ENCODE measurements around the gene NUP54.

The NUP54 gene

DNA sequence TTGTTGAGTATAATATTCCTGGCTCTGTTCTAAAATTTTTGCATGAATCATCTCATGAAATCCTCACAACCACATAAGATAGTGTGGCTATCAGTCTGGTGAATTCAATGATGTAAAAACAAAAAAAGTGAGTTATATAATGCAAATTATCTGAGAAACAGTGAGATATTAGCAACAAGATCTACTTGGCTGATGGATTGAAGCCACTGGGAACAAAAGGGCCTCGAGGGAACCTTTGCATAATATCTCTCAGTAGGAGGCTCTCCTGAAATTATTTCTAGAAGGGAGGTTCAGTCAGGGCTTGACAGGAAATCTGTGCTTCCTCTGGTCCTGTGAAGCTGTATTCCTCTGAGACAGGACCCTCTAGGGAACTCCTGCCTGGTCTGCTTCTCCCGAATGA, 30.1 kb upstream of the NUP54 start:
- no peak overlapping the region for H3K23ac ChIP-seq (ENCODE audit: low read length)
- H4K8ac ChIP-seq (ENCODE audit: low read depth, low read length) = no peak overlapping the region
- DNase-seq = no peak

DNA sequence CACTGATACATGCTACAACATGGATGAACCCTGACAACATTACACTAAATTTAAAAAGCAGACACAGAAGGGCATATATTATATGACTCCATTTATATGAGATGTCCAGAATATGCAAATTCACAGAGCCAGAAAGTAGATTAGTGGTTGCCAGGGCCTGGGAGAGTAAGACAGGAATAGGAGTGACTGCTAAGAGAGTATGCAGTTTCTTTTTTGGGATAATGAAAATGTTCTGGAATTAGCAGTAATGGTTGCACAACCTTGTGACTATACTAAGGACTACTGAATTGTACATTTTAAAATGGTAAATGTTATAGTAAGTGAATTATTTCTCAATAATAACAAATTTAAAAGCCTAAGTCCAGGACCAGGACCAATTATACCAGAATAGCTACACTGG, 29.5 kb upstream of the NUP54 start:
- Histone ChIP-seq H4K5ac (ENCODE audit: low read length) (no peak overlapping the region), H2BK15ac (replicated peaks; ENCODE audit: low read depth) (no peak overlapping the region), H3K56ac (ENCODE audit: low read length) (no peak overlapping the region), H2BK5ac (ENCODE audit: low read length) (no peak overlapping the region), H3K27ac (ENCODE audit: low read depth, low read length) (no peak overlapping the region), H2AK5ac (ENCODE audit: low read length) (no peak overlapping the region), H3K9ac (ENCODE audit: low read length) (no peak overlapping the region), H3K79me2 (ENCODE audit: control insufficient read depth, insufficient read depth, low read length) (no peaks in the 10 kb centered on the region), H3K36me3 (ENCODE audit: control insufficient read depth, insufficient read depth, low read length) (no peaks in the 10 kb centered on the region), H3K27me3 (ENCODE audit: insufficient read depth, low read length, poor library complexity) (no peaks in the 10 kb centered on the region), H2BK120ac (ENCODE audit: low read depth, low read length) (no peak overlapping the region), H3K4me3 (ENCODE audit: low read length) (no peak overlapping the region), H3K18ac (ENCODE audit: low read length) (no peak overlapping the region), H3K4ac (ENCODE audit: low read depth, low read length) (no peak overlapping the region), H3K4me1 (ENCODE audit: control insufficient read depth, low read depth, low read length) (no peaks in the 10 kb centered on the region), H3K79me1 (ENCODE audit: low read length) (no peaks in the 10 kb centered on the region), H3K23ac (ENCODE audit: low read length) (no peak overlapping the region), H3K4me2 (ENCODE audit: low read length) (no peak overlapping the region), H4K8ac (ENCODE audit: low read depth, low read length) (no peak overlapping the region)
- no peak for DNase-seq

More for the DNA sequence above, 30.1 kb upstream of the NUP54 start:
- no peak overlapping the region for H4K5ac ChIP-seq (ENCODE audit: low read length)
- H3K4me2 ChIP-seq (ENCODE audit: low read length) = no peak overlapping the region
- no peaks in the 10 kb centered on the region for H3K79me2 ChIP-seq (ENCODE audit: control insufficient read depth, insufficient read depth, low read length)
- H3K56ac ChIP-seq (ENCODE audit: low read length) = no peak overlapping the region
- H2BK5ac ChIP-seq (ENCODE audit: low read length) = no peak overlapping the region
- no peaks in the 10 kb centered on the region for H3K36me3 ChIP-seq (ENCODE audit: control insufficient read depth, insufficient read depth, low read length)
- H3K18ac ChIP-seq (ENCODE audit: low read length) = no peak overlapping the region
- H3K4me1 ChIP-seq (ENCODE audit: control insufficient read depth, low read depth, low read length) = no peaks in the 10 kb centered on the region
- no peaks in the 10 kb centered on the region for H3K79me1 ChIP-seq (ENCODE audit: low read length)
- no peak overlapping the region for H3K4me3 ChIP-seq (ENCODE audit: low read length)
- no peak overlapping the region for H2AK5ac ChIP-seq (ENCODE audit: low read length)
- H3K27me3 ChIP-seq (ENCODE audit: insufficient read depth, low read length, poor library complexity) = no peaks in the 10 kb centered on the region
- H2BK15ac ChIP-seq (replicated peaks; ENCODE audit: low read depth) = no peak overlapping the region
- H3K4ac ChIP-seq (ENCODE audit: low read depth, low read length) = no peak overlapping the region
- no CpG with 5 or more reads among the region's 2 CpGs for WGBS (ENCODE audit: extremely low coverage, insufficient coverage, low lambda C conversion rate)
- H3K27ac ChIP-seq (ENCODE audit: low read depth, low read length) = no peak overlapping the region
- H2BK120ac ChIP-seq (ENCODE audit: low read depth, low read length) = no peak overlapping the region
- H3K9ac ChIP-seq (ENCODE audit: low read length) = no peak overlapping the region

DNA sequence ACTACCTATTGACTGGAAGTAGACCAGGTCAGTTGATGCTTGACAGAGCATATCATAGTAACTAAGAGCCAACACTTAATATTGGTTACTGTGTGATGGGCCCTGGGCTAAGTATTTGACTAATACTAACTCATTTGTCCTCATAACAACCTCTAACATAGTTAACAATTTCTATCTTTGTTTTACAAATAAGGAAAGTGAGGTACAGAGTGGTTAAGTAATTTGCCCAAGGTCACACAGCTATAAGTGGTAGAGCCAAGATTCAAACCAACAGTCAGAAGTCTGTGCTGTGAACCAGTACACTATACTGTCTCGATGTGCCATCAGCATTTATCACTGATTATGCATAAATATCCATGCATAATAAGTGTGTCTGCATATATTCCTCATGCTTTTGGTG, 27.1 kb upstream of the NUP54 start:
- Histone ChIP-seq H4K8ac (ENCODE audit: low read depth, low read length) (no peak overlapping the region), H2BK5ac (ENCODE audit: low read length) (no peak overlapping the region), H3K79me1 (ENCODE audit: low read length) (no peaks in the 10 kb centered on the region), H4K5ac (ENCODE audit: low read length) (no peak overlapping the region), H2BK120ac (ENCODE audit: low read depth, low read length) (no peak overlapping the region), H3K27ac (ENCODE audit: low read depth, low read length) (no peak overlapping the region), H3K23ac (ENCODE audit: low read length) (no peak overlapping the region), H2BK15ac (replicated peaks; ENCODE audit: low read depth) (no peak overlapping the region), H3K18ac (ENCODE audit: low read length) (no peak overlapping the region), H3K56ac (ENCODE audit: low read length) (no peak overlapping the region), H3K9ac (ENCODE audit: low read length) (no peak overlapping the region), H3K36me3 (ENCODE audit: control insufficient read depth, insufficient read depth, low read length) (no peaks in the 10 kb centered on the region), H3K4me3 (ENCODE audit: low read length) (no peak overlapping the region), H3K4ac (ENCODE audit: low read depth, low read length) (no peak overlapping the region), H2AK5ac (ENCODE audit: low read length) (no peak overlapping the region), H3K4me1 (ENCODE audit: control insufficient read depth, low read depth, low read length) (no peaks in the 10 kb centered on the region), H3K27me3 (ENCODE audit: insufficient read depth, low read length, poor library complexity) (no peaks in the 10 kb centered on the region), H3K79me2 (ENCODE audit: control insufficient read depth, insufficient read depth, low read length) (no peaks in the 10 kb centered on the region), H3K4me2 (ENCODE audit: low read length) (no peak overlapping the region)
- DNase-seq = no peak
- no CpG with 5 or more reads among the region's 1 CpG for WGBS (ENCODE audit: extremely low coverage, insufficient coverage, low lambda C conversion rate)

DNA sequence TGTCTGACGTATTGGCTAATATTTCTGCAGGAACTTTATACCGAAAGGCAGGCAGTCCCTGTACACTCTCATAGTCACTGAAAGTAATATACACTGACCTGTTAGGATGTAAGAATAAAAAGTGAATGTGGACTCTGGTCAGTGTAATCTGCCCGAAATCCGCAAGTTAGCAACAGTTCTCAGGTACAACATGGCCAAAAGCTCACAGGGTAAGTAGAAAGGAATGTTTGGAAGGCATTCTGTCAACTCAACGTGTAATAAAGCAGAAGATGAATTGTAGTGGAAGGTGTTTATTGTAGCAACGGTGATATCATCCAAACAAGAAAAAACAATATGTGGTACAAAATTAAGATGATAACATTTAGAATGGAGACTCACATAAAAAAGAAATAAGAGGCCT, 26.0 kb upstream of the NUP54 start:
- H2BK5ac ChIP-seq (ENCODE audit: low read length) = no peak overlapping the region
- H2BK120ac ChIP-seq (ENCODE audit: low read depth, low read length) = no peak overlapping the region

DNA sequence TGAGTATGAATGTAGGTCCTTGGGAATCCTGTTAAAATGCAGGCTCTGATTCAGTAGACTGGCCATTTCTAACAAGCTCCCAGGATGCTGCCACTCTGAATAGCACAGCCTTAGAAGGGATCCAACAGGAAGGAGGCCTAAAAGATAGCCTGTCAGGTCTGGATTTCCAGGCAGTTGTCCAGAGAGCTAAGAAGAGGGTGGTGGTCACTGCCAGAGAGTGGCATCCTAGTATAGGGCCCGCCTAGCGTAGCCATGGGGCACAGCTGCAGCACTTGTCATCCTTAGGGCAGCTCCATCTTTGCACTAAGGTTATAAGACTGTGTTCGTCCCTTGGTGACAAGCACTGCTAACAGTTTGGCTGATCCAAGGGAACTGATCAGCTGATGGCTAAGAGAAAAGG, 20.5 kb upstream of the NUP54 start:
- no peaks in the 10 kb centered on the region for H3K36me3 ChIP-seq (ENCODE audit: control insufficient read depth, insufficient read depth, low read length)
- no peak overlapping the region for H4K8ac ChIP-seq (ENCODE audit: low read depth, low read length)
- H3K4ac ChIP-seq (ENCODE audit: low read depth, low read length) = no peak overlapping the region
- H2BK5ac ChIP-seq (ENCODE audit: low read length) = no peak overlapping the region
- no peak overlapping the region for H3K23ac ChIP-seq (ENCODE audit: low read length)
- no peak overlapping the region for H2BK120ac ChIP-seq (ENCODE audit: low read depth, low read length)
- H2AK5ac ChIP-seq (ENCODE audit: low read length) = no peak overlapping the region
- no peaks in the 10 kb centered on the region for H3K79me2 ChIP-seq (ENCODE audit: control insufficient read depth, insufficient read depth, low read length)
- no peak for DNase-seq
- H3K4me2 ChIP-seq (ENCODE audit: low read length) = no peak overlapping the region
- no peak overlapping the region for H3K4me3 ChIP-seq (ENCODE audit: low read length)
- no peaks in the 10 kb centered on the region for H3K27me3 ChIP-seq (ENCODE audit: insufficient read depth, low read length, poor library complexity)
- no peaks in the 10 kb centered on the region for H3K79me1 ChIP-seq (ENCODE audit: low read length)
- no peak overlapping the region for H3K27ac ChIP-seq (ENCODE audit: low read depth, low read length)
- H2BK15ac ChIP-seq (replicated peaks; ENCODE audit: low read depth) = no peak overlapping the region
- no peak overlapping the region for H4K5ac ChIP-seq (ENCODE audit: low read length)
- no CpG with 5 or more reads among the region's 3 CpGs for WGBS (ENCODE audit: extremely low coverage, insufficient coverage, low lambda C conversion rate)
- H3K18ac ChIP-seq (ENCODE audit: low read length) = no peak overlapping the region
- no peaks in the 10 kb centered on the region for H3K4me1 ChIP-seq (ENCODE audit: control insufficient read depth, low read depth, low read length)
- no peak overlapping the region for H3K56ac ChIP-seq (ENCODE audit: low read length)
- no peak overlapping the region for H3K9ac ChIP-seq (ENCODE audit: low read length)

More for the DNA sequence above, 26.0 kb upstream of the NUP54 start:
- Histone ChIP-seq H3K23ac (ENCODE audit: low read length) (no peak overlapping the region), H3K4me1 (ENCODE audit: control insufficient read depth, low read depth, low read length) (no peaks in the 10 kb centered on the region), H4K5ac (ENCODE audit: low read length) (no peak overlapping the region), H3K36me3 (ENCODE audit: control insufficient read depth, insufficient read depth, low read length) (no peaks in the 10 kb centered on the region), H3K27ac (ENCODE audit: low read depth, low read length) (no peak overlapping the region), H3K27me3 (ENCODE audit: insufficient read depth, low read length, poor library complexity) (no peaks in the 10 kb centered on the region), H3K79me2 (ENCODE audit: control insufficient read depth, insufficient read depth, low read length) (no peaks in the 10 kb centered on the region), H2BK15ac (replicated peaks; ENCODE audit: low read depth) (no peak overlapping the region), H3K56ac (ENCODE audit: low read length) (no peak overlapping the region), H3K4me2 (ENCODE audit: low read length) (no peak overlapping the region), H4K8ac (ENCODE audit: low read depth, low read length) (no peak overlapping the region), H3K79me1 (ENCODE audit: low read length) (no peaks in the 10 kb centered on the region), H3K18ac (ENCODE audit: low read length) (no peak overlapping the region), H2AK5ac (ENCODE audit: low read length) (no peak overlapping the region), H3K4me3 (ENCODE audit: low read length) (no peak overlapping the region), H3K4ac (ENCODE audit: low read depth, low read length) (no peak overlapping the region), H3K9ac (ENCODE audit: low read length) (no peak overlapping the region)
- DNase-seq = no peak
- no CpG with 5 or more reads among the region's 6 CpGs for WGBS (ENCODE audit: extremely low coverage, insufficient coverage, low lambda C conversion rate)

DNA sequence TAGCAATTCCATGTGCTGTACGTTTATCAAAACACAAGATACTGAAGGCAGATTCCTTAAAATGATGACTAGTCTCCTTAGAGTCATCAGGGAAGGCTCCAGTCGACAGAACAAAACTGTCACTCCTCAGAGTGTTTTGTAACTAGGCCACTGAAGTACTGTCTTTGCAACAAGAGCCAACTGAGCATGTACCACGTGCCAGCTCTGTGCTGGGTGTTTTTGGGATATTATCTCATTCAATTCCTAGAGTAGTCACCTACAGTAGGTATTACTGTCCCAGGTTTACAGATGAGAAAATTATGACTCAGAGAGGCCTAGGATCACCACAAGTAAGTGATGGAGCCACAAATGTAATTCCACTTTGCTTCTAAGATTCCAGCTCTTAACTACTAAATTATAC, 18.3 kb upstream of the NUP54 start:
- H3K79me2 ChIP-seq (ENCODE audit: control insufficient read depth, insufficient read depth, low read length) = no peaks in the 10 kb centered on the region
- no peak overlapping the region for H3K4ac ChIP-seq (ENCODE audit: low read depth, low read length)
- H2BK5ac ChIP-seq (ENCODE audit: low read length) = no peak overlapping the region
- no peak overlapping the region for H2AK5ac ChIP-seq (ENCODE audit: low read length)
- H3K79me1 ChIP-seq (ENCODE audit: low read length) = no peaks in the 10 kb centered on the region
- no peak for DNase-seq
- H3K36me3 ChIP-seq (ENCODE audit: control insufficient read depth, insufficient read depth, low read length) = no peaks in the 10 kb centered on the region
- no peak overlapping the region for H2BK120ac ChIP-seq (ENCODE audit: low read depth, low read length)
- no peak overlapping the region for H2BK15ac ChIP-seq (replicated peaks; ENCODE audit: low read depth)
- H3K27ac ChIP-seq (ENCODE audit: low read depth, low read length) = no peak overlapping the region
- H3K4me3 ChIP-seq (ENCODE audit: low read length) = no peak overlapping the region
- no peak overlapping the region for H3K18ac ChIP-seq (ENCODE audit: low read length)
- no peak overlapping the region for H4K8ac ChIP-seq (ENCODE audit: low read depth, low read length)
- H3K4me2 ChIP-seq (ENCODE audit: low read length) = no peak overlapping the region
- WGBS (ENCODE audit: extremely low coverage, insufficient coverage, low lambda C conversion rate) = no CpG with 5 or more reads among the region's 3 CpGs
- H3K27me3 ChIP-seq (ENCODE audit: insufficient read depth, low read length, poor library complexity) = no peaks in the 10 kb centered on the region
- H3K9ac ChIP-seq (ENCODE audit: low read length) = no peak overlapping the region
- no peak overlapping the region for H3K23ac ChIP-seq (ENCODE audit: low read length)
- no peaks in the 10 kb centered on the region for H3K4me1 ChIP-seq (ENCODE audit: control insufficient read depth, low read depth, low read length)
- H3K56ac ChIP-seq (ENCODE audit: low read length) = no peak overlapping the region
- H4K5ac ChIP-seq (ENCODE audit: low read length) = no peak overlapping the region

Measured in mesendoderm (in vitro differentiated cells).